K562 (cell line): ENCODE data around the gene UMAD1. TPM values are rescaled to one million over a fixed set of nuclear protein-coding genes. Genes with fewer than 3 reads are reported as not detected.

Experiments
- ATAC-seq: fragments of 200-7000 bp; cut with Tn5 transposase; 3 replicates; pipeline ENCODE4 v1.9.1; 2020; ENCODE audit warnings: moderate library complexity
- BruUV-seq: library from RNA; stranded (reverse); fragments of 400-500 nt; replicated peaks from 2 replicates; lab custom pipeline; 2021; lab: Mats Ljungman, UMichigan
- CTCF ChIA-PET: fragments of 300-600 bp; formaldehyde crosslinking; extraction: SDS; loops from one replicate; lab custom pipeline; 2021; ENCODE audit warnings: low intra/inter-chr PET ratio; lab: Yijun Ruan, JAX
- POLR2A ChIA-PET: fragments of 300-600, 350-650 bp; sonication (Branson Sonifier 250); formaldehyde crosslinking; extraction: SDS; loops from one replicate; lab custom pipeline; 2021; ENCODE audit warnings: antibody characterized with exemption, inconsistent platforms; lab: Yijun Ruan, JAX
- DNase-seq, 4 experiments: peaks; one replicate each; pipeline versions ENCODE4 v3.0.0 to v3.0.0-alpha.2; 2011 to 2018; ENCODE audit warnings: low spot score in 3 of 4, mixed read lengths in 3 of 4; ENCODE audit errors: extremely low read depth in 1 of 4
- FAIRE-seq: peaks from 2 replicates; lab custom pipeline; 2011; peaks lifted over from hg19 to GRCh38; lab: Jason Lieb, UNC
- H2AFZ ChIP-seq: 2 replicates; pipeline ENCODE4 v1.6.0; 2011; ENCODE audit warnings: low read depth, low read length, control low read depth, inconsistent platforms
- H3K27ac ChIP-seq: fragments of 200-600 bp; 3 replicates; pipeline ENCODE4 v1.8.0; 2011; ENCODE audit warnings: low read depth, mild to moderate bottlenecking, control low read depth, inconsistent platforms, low read length, moderate library complexity, mixed read lengths; ENCODE audit errors: extremely low read depth
- H3K27me3 ChIP-seq, 2 experiments: fragments of 300-600 bp in 1 of 2; 2 replicates in 1 of 2; 3 replicates in 1 of 2; pipeline versions ENCODE4 v1.6.0 to v1.8.0; 2011; ENCODE audit warnings: inconsistent platforms in 2 of 2, low read length in 2 of 2, mild to moderate bottlenecking in 1 of 2, mixed read lengths in 1 of 2, moderate library complexity in 1 of 2; ENCODE audit not compliant: control insufficient read depth in 2 of 2, insufficient read depth in 2 of 2
- H3K36me3 ChIP-seq: fragments of 300-600 bp; 3 replicates; pipeline ENCODE4 v1.8.0; 2011; ENCODE audit warnings: mild to moderate bottlenecking, low read length, inconsistent platforms; ENCODE audit not compliant: control insufficient read depth, insufficient read depth
- H3K4me1 ChIP-seq, 2 experiments: fragments of 200-600 bp in 1 of 2; replicated peaks in 1 of 2; 2 replicates in 1 of 2; 3 replicates in 1 of 2; pipeline versions ENCODE4 v1.5.1 to v1.8.0; 2011; ENCODE audit warnings: inconsistent platforms in 2 of 2, low read length in 2 of 2, mild to moderate bottlenecking in 1 of 2, mixed read lengths in 1 of 2, moderate library complexity in 1 of 2; ENCODE audit not compliant: control insufficient read depth in 2 of 2, insufficient read depth in 2 of 2
- H3K4me2 ChIP-seq: 2 replicates; pipeline ENCODE4 v1.6.1; 2011; ENCODE audit warnings: low read length, control low read depth, inconsistent platforms, mixed read lengths; ENCODE audit not compliant: insufficient read depth
- H3K4me3 ChIP-seq: fragments of 200-600 bp; sonication (generic), shearing (Covaris generic); 2 replicates; pipeline ENCODE4 v1.5.1; 2016; ENCODE audit warnings: control low read depth, inconsistent platforms
- H3K79me2 ChIP-seq: fragments of 200-600 bp; 3 replicates; pipeline ENCODE4 v1.8.0; 2011; ENCODE audit warnings: low read length, inconsistent platforms; ENCODE audit not compliant: control insufficient read depth, insufficient read depth
- H3K9ac ChIP-seq, 2 experiments: 2 replicates each; pipeline versions ENCODE4 v1.6.0 to v1.6.1; 2011; ENCODE audit warnings: low read depth in 2 of 2, low read length in 2 of 2, control low read depth in 1 of 2, inconsistent platforms in 1 of 2, mild to moderate bottlenecking in 1 of 2, mixed read lengths in 1 of 2; ENCODE audit not compliant: insufficient read depth in 1 of 2
- H3K9me1 ChIP-seq: one replicate; pipeline ENCODE4 v1.6.0; 2011; ENCODE audit warnings: inconsistent platforms, mild to moderate bottlenecking, low read length, moderate library complexity; ENCODE audit not compliant: control insufficient read depth, insufficient read depth
- H3K9me3 ChIP-seq: replicated peaks from 2 replicates; pipeline ENCODE4 v1.5.1; 2011; ENCODE audit warnings: low read depth, low read length, inconsistent platforms; ENCODE audit not compliant: control insufficient read depth, insufficient read depth
- H4K20me1 ChIP-seq: replicated peaks from 2 replicates; pipeline ENCODE4 v1.6.1; 2011; ENCODE audit warnings: low read length, inconsistent platforms, mixed read lengths; ENCODE audit not compliant: control insufficient read depth, insufficient read depth
- BMI1 ChIP-seq: fragments of 150-350 bp; IDR thresholded peaks from 2 replicates; pipeline ENCODE4 v1.6.1; 2014; ENCODE audit warnings: low read length
- FOXJ3 ChIP-seq: sonication (generic); formaldehyde crosslinking; IDR thresholded peaks from 2 replicates; pipeline ENCODE4 v1.4.0; 2020; ENCODE audit warnings: mild to moderate bottlenecking, missing genetic modification reagents
- POLR2H ChIP-seq: IDR thresholded peaks from 2 replicates; pipeline ENCODE4 v1.6.1; 2016; ENCODE audit warnings: missing genetic modification characterization, low read depth, mild to moderate bottlenecking, control low read depth, missing compliant biosample characterization, moderate library complexity
- ZBTB43 ChIP-seq: sonication (generic); formaldehyde crosslinking; IDR thresholded peaks from 2 replicates; pipeline ENCODE4 v1.8.0; 2023; ENCODE audit warnings: mild to moderate bottlenecking, missing genetic modification reagents
- ZFP36 ChIP-seq: fragments of 150-350 bp; IDR thresholded peaks from 2 replicates; pipeline ENCODE4 v1.6.1; 2018; ENCODE audit warnings: low read length, low read depth; ENCODE audit not compliant: partially characterized antibody
- ZNF146 ChIP-seq: IDR thresholded peaks from one replicate; pipeline ENCODE4 v1.6.1; 2018; ENCODE audit warnings: missing compliant biosample characterization; ENCODE audit not compliant: unreplicated experiment
- WGBS: fragments of 100-300 bp; shearing (Covaris generic); methylation state at CpG from one replicate; pipeline ENCODE4 v1.1.6; 2016; ENCODE audit warnings: low coverage, mixed read lengths; ENCODE audit not compliant: insufficient coverage; ENCODE audit errors: missing lambda C conversion rate; 5-methylcytosine and 5-hydroxymethylcytosine counted together
- in situ Hi-C: fragments of 300-500 bp; cut with MboI; formaldehyde crosslinking; loops from 4 replicates; pipeline ENCODE4 v1.15.0; 2018; ENCODE audit warnings: inconsistent platforms, mixed read lengths
- intact Hi-C: fragments of 100-400 bp; cut with micrococcal nuclease; formaldehyde crosslinking; loops from 2 replicates; pipeline ENCODE4 v1.14.2; 2022
- polyA plus RNA-seq, 8 experiments: library from polyadenylated mRNA; depleted of rRNA in 4 of 8; stranded (reverse) in 5 of 8; unstranded in 3 of 8; fragments of >200 nt; fragmentation: Nextera tagmentation in 2 of 8; fragmentation: Illumina TruSeq in 1 of 8; extraction: Ambion mirVana in 2 of 8; extraction: Trizol in 1 of 8; gene quantifications; 2 replicates each; pipeline versions ENCODE4 v1.2.1 to v1.2.3, GENCODE V29; 2011 to 2014; ENCODE audit warnings: inconsistent platforms in 1 of 8, missing spikeins in 1 of 8
- total RNA-seq, 7 experiments: library from RNA; depleted of rRNA in 6 of 7; stranded (reverse); fragments of >200 nt in 6 of 7; fragmentation: Illumina TruSeq in 2 of 7; extraction: Trizol in 2 of 7; gene quantifications; 2 replicates each; pipeline versions ENCODE4 v1.2.1 to v1.2.3, GENCODE V29; 2011 to 2021; ENCODE audit warnings: low replicate concordance in 1 of 7

UMAD1 gene
- total and polyA plus RNA-seq, 9 of the 15 experiments (the other 6 are each of a cell fraction or from before 2014, with no cell fraction given) = 9.0 to 26.7 (median 13.3) TPM

DNA sequence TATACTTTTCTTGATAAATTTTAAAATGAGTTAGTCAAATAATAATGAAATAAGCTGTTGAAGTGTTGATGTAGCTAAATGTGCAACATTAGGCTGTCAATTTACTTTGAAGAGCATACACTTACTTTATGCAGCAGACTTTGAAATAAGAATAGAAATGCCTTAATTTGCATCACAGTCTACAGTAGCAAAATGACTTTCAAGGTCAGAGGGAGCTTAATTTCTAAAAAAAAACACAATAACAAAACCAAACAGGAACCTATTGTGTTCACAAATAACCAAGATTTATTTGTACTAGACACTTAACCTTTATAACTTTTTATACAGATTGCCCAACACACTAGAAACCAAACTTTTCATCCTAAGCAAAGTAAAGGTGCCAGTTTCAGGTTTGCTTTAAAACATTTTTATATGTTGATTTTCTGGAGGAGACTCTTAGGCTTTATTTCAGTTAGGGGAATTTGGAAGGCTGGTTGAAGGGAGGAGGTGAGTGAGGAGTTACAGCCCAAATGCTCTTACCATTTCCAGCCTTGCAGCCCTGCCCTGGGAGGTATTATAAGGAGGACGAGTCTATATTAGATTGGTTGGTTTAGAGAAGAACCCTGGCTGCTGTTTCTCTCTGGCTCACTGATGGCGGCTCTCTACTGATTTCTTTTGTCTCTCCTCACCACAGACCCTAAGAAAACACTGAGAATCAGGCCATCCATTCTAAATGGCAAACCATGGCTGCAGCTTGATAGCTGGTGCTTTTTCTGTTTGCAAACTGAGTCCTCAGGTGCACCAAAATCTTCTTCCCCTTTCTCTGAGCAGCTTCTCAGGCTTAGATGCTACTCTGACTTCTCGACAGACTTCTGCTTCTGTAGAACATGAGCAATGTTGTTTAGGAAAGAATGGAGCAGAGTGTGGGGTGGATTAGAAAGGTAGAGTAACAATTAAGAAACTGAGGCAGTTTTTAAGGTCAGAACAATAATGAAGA lies 133.1 kb downstream of the UMAD1 start:
- no peaks in the 10 kb centered on the region for H4K20me1 ChIP-seq
- no peaks in the 10 kb centered on the region for H3K79me2 ChIP-seq
- H3K27ac ChIP-seq = no peak overlapping the region
- ATAC-seq = no peak
- no peak overlapping the region for H3K9ac ChIP-seq
- intact Hi-C loops = no loop called here
- no TSS peak for BruUV-seq
- ChIA-PET CTCF (no interaction called here), POLR2A (interaction anchor here (1.0 kb wide), 1 partner anchor 10 kb away, joined by 4 read pairs; no protein-coding TSS in a partner anchor)
- no peak overlapping the region for H3K4me2 ChIP-seq
- no peak for TF ChIP-seq POLR2H (tag)
- TF ChIP-seq BMI1 = no peak
- no peak for TF ChIP-seq ZNF146
- no peak for TF ChIP-seq ZFP36
- TF ChIP-seq FOXJ3 = no peak
- no peak for TF ChIP-seq ZBTB43 (CRISPR knock-in tag)
- no peak for FAIRE-seq
- no peak overlapping the region for H3K4me3 ChIP-seq
- WGBS = 23% methylated on average over 3 of the region's 3 CpGs
- in situ Hi-C loops = no loop called here
- DNase-seq = no peak
- no peaks in the 10 kb centered on the region for H3K9me1 ChIP-seq
- no peaks in the 10 kb centered on the region for H3K36me3 ChIP-seq
- H2AFZ ChIP-seq = no peak overlapping the region
- no peaks in the 10 kb centered on the region for H3K9me3 ChIP-seq
- no peaks in the 10 kb centered on the region for H3K27me3 ChIP-seq
- H3K4me1 ChIP-seq = no peaks in the 10 kb centered on the region
